Hepatocyte (in vitro differentiated cells): ENCODE data around the gene TESK2. TPM values are rescaled to one million over a fixed set of nuclear protein-coding genes. Genes with fewer than 3 reads are reported as not detected.
"Not testable (repeated sequence)": the region's sequence is repeated elsewhere in the genome, so short reads cannot be mapped to it uniquely, and the experiment has no call there.

ENCODE experiments used
- DNase-seq: peaks from one replicate; pipeline ENCODE4 v3.0.0-alpha.2; 2016; ENCODE audit warnings: low spot score
- H2AFZ ChIP-seq: fragments of 200-600 bp; sonication (generic); 2 replicates; pipeline ENCODE4 v1.6.0; 2016; ENCODE audit warnings: antibody characterized with exemption, mild to moderate bottlenecking
- H3K27ac ChIP-seq: fragments of 200-600 bp; sonication (generic); 2 replicates; pipeline ENCODE4 v1.5.1; 2016; ENCODE audit warnings: mild to moderate bottlenecking
- H3K27me3 ChIP-seq: fragments of 200-600 bp; sonication (generic); 2 replicates; pipeline ENCODE4 v1.6.1; 2016
- H3K36me3 ChIP-seq: fragments of 200-600 bp; sonication (generic); replicated peaks from 2 replicates; pipeline ENCODE4 v1.5.1; 2016; ENCODE audit warnings: low read depth; ENCODE audit not compliant: insufficient read depth
- H3K4me1 ChIP-seq: fragments of 200-600 bp; sonication (generic); 2 replicates; pipeline ENCODE4 v1.5.1; 2016; ENCODE audit warnings: mild to moderate bottlenecking, moderate library complexity; ENCODE audit not compliant: insufficient read depth
- H3K4me2 ChIP-seq: fragments of 200-600 bp; sonication (generic); 2 replicates; pipeline ENCODE4 v1.6.0; 2016
- H3K4me3 ChIP-seq: fragments of 200-600 bp; sonication (generic); 2 replicates; pipeline ENCODE4 v1.5.1; 2016; ENCODE audit warnings: mild to moderate bottlenecking
- H3K79me2 ChIP-seq: fragments of 200-600 bp; sonication (generic); 2 replicates; pipeline ENCODE4 v1.6.0; 2017; ENCODE audit warnings: mild to moderate bottlenecking
- H3K9me2 ChIP-seq: fragments of 200-600 bp; sonication (generic); replicated peaks from 2 replicates; pipeline ENCODE4 v1.6.0; 2017; ENCODE audit warnings: mild to moderate bottlenecking; ENCODE audit not compliant: insufficient read depth
- H3K9me3 ChIP-seq: fragments of 200-600 bp; sonication (generic); 2 replicates; pipeline ENCODE4 v1.5.1; 2016; ENCODE audit warnings: low read depth, mild to moderate bottlenecking
- H4K20me1 ChIP-seq: fragments of 200-600 bp; sonication (generic); 2 replicates; pipeline ENCODE4 v1.6.0; 2016; ENCODE audit warnings: mild to moderate bottlenecking; ENCODE audit not compliant: insufficient read depth, poor library complexity, severe bottlenecking
- EZH2 ChIP-seq: fragments of 200-600 bp; sonication (generic); IDR thresholded peaks from 2 replicates; pipeline ENCODE4 v1.6.1; 2016; ENCODE audit warnings: antibody characterized with exemption, mild to moderate bottlenecking, borderline replicate concordance
- EZH2phosphoT487 ChIP-seq: fragments of 200-600 bp; sonication (generic); IDR thresholded peaks from one replicate; pipeline ENCODE4 v1.6.1; 2018; ENCODE audit warnings: antibody characterized with exemption, mild to moderate bottlenecking, low read depth, moderate library complexity; ENCODE audit not compliant: unreplicated experiment, severe bottlenecking
- WGBS: methylation state at CpG from one replicate; pipeline ENCODE4 v1.1.6; 2016; ENCODE audit warnings: low lambda C conversion rate; ENCODE audit errors: missing lambda C conversion rate; 5-methylcytosine and 5-hydroxymethylcytosine counted together
- polyA plus RNA-seq: library from polyadenylated mRNA; unstranded; fragments of >200 nt; fragmentation: Nextera tagmentation; extraction: Ambion mirVana; gene quantifications from 2 replicates; pipeline ENCODE4 v1.2.1, GENCODE V29; 2016
- total RNA-seq: library from RNA; depleted of rRNA; stranded (reverse); fragments of >200 nt; gene quantifications from 2 replicates; pipeline ENCODE4 v1.2.3, GENCODE V29; 2014
- TF ChIP-seq, protein P1 (sequence below): fragments of 200-600 bp; sonication (generic); IDR thresholded peaks from 2 replicates; pipeline ENCODE4 v1.5.1; 2016; ENCODE audit warnings: antibody characterized with exemption, mild to moderate bottlenecking; ENCODE audit not compliant: poor library complexity

Gene TESK2
- total and polyA plus RNA-seq, 2 experiments from 2014 or later, result 6.2 to 8.6 TPM

GRCh38 chr1:45393718-45394302 is 97.2 kb downstream of the TESK2 start:
- no peaks in the 10 kb centered on the region for H3K9me2 ChIP-seq
- H3K79me2 ChIP-seq, result no peaks in the 10 kb centered on the region
- H2AFZ ChIP-seq, result no peak overlapping the region
- H3K4me2 ChIP-seq, result no peak overlapping the region
- TF ChIP-seq, protein P1, sequence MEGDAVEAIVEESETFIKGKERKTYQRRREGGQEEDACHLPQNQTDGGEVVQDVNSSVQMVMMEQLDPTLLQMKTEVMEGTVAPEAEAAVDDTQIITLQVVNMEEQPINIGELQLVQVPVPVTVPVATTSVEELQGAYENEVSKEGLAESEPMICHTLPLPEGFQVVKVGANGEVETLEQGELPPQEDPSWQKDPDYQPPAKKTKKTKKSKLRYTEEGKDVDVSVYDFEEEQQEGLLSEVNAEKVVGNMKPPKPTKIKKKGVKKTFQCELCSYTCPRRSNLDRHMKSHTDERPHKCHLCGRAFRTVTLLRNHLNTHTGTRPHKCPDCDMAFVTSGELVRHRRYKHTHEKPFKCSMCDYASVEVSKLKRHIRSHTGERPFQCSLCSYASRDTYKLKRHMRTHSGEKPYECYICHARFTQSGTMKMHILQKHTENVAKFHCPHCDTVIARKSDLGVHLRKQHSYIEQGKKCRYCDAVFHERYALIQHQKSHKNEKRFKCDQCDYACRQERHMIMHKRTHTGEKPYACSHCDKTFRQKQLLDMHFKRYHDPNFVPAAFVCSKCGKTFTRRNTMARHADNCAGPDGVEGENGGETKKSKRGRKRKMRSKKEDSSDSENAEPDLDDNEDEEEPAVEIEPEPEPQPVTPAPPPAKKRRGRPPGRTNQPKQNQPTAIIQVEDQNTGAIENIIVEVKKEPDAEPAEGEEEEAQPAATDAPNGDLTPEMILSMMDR, result no peak
- TF ChIP-seq EZH2 (no peak), EZH2phosphoT487 (no peak)
- H3K4me3 ChIP-seq, result no peak overlapping the region
- DNase-seq, result no peak
- no peaks in the 10 kb centered on the region for H3K4me1 ChIP-seq
- WGBS, result 93% methylated on average over 6 of the region's 6 CpGs
- H4K20me1 ChIP-seq, result no peaks in the 10 kb centered on the region
- no peaks in the 10 kb centered on the region for H3K27me3 ChIP-seq
- no peak overlapping the region for H3K27ac ChIP-seq
- H3K9me3 ChIP-seq, result no peaks in the 10 kb centered on the region
- H3K36me3 ChIP-seq, result no peaks in the 10 kb centered on the region

DNA sequence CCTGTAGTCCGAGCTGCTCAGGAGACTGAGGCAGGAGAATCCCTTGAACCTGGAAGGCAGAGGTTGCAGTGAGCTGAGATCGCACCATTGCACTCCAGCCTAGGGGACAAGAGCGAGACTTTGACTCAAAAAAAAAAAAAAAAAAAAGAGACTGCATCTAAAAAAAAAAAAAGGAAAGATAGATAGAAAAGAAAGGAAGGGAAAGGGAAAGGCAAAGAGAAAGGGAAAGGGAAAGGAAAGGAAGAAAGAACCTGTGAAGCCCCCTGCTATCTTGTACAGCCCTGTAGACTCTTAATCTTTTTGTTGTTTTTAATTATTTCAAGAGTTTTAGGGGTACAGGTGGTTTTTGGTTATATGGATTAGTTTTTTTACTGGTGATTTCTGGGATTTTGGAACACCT is 104.7 kb downstream of the TESK2 start:
- no peaks in the 10 kb centered on the region for H3K36me3 ChIP-seq
- no peaks in the 10 kb centered on the region for H3K79me2 ChIP-seq
- H3K4me2 ChIP-seq, result no peak overlapping the region
- H3K27ac ChIP-seq, result no peak overlapping the region
- H3K9me3 ChIP-seq, result no peaks in the 10 kb centered on the region
- no peak overlapping the region for H2AFZ ChIP-seq
- H3K4me1 ChIP-seq, result no peaks in the 10 kb centered on the region
- 89% methylated on average over 3 of the region's 3 CpGs for WGBS
- H3K9me2 ChIP-seq, result no peaks in the 10 kb centered on the region
- no peaks in the 10 kb centered on the region for H3K27me3 ChIP-seq
- H3K4me3 ChIP-seq, result no peak overlapping the region
- no peak for DNase-seq
- H4K20me1 ChIP-seq, result no peaks in the 10 kb centered on the region
- TF ChIP-seq EZH2phosphoT487 (no peak), EZH2 (no peak)
- TF ChIP-seq, protein P1, result no peak

GRCh38 chr1:45385302-45385701 is 105.7 kb downstream of the TESK2 start:
- no peaks in the 10 kb centered on the region for H3K36me3 ChIP-seq
- DNase-seq, result no peak
- no peak overlapping the region for H3K4me3 ChIP-seq
- H3K9me2 ChIP-seq, result no peaks in the 10 kb centered on the region
- no peak overlapping the region for H3K27ac ChIP-seq
- no peaks in the 10 kb centered on the region for H3K4me1 ChIP-seq
- TF ChIP-seq, protein P1, result no peak
- TF ChIP-seq EZH2phosphoT487, result no peak
- TF ChIP-seq EZH2, result no peak
- H3K79me2 ChIP-seq, result no peaks in the 10 kb centered on the region
- 89% methylated on average over 3 of the region's 3 CpGs for WGBS
- H3K9me3 ChIP-seq, result no peaks in the 10 kb centered on the region
- H4K20me1 ChIP-seq, result no peaks in the 10 kb centered on the region
- H2AFZ ChIP-seq, result no peak overlapping the region
- H3K27me3 ChIP-seq, result no peaks in the 10 kb centered on the region
- no peak overlapping the region for H3K4me2 ChIP-seq

DNA sequence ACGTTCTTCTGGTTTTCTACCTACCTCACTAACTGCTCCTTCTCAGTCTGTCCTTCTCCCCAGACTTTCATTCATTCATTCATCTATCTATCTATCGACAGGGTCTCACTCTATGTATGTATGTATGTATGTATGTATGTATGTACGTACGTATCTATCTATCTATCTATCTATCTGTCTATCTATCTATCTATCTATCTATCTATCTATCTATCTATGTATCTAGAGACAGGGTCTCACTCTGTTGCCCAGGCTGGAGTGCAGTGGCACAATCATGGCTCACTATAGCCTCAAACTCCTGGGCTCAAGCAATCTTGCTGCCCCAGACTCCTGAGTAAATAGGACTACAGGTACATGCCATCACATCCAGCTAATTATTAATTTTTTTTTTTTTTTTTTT is 106.8 kb downstream of the TESK2 start:
- not testable (repeated sequence) for H4K20me1 ChIP-seq, H3K4me1 ChIP-seq, DNase-seq, H3K9me2 ChIP-seq, H3K79me2 ChIP-seq, H3K4me3 ChIP-seq, H3K27ac ChIP-seq, H3K9me3 ChIP-seq, H2AFZ ChIP-seq, H3K27me3 ChIP-seq, H3K4me2 ChIP-seq, H3K36me3 ChIP-seq
- WGBS, result 95% methylated on average over 4 of the region's 4 CpGs
